GM21825 (cell line): ENCODE data around the gene SERPINA7.
"Not testable (repeated sequence)": the region's sequence is repeated elsewhere in the genome, so short reads cannot be mapped to it uniquely, and the experiment has no call there.

Source experiments
- ATAC-seq: cut with Tn5 transposase; IDR thresholded peaks from one replicate; pipeline ENCODE4 v1.9.1; 2021; ENCODE audit warnings: mild to moderate bottlenecking, moderate library complexity; ENCODE audit not compliant: unreplicated experiment

Gene SERPINA7

DNA sequence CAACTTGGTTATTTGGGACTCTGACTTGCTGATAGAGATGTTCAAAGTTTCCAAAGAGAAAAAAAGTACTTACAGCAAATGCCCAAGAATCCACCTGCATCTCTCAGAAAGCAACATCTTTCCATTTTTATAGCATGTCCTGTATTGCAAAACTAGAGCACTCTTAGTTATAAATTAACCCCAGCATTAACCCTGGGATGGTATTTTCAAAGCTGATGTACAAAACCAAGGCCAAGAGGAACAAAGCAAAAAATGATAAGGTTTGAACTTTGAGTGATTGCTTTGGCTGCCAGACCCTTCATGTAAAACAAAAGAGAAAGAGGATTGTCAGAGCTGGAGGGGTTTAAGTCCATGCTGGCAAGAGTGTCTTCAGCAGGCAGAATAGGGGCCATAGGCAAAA lies at the start of gene SERPINA7:
SERPINA7 (minus strand) TSS at position 103 of the 400 bp plus-strand sequence. CDS start 1,669 bp downstream, outside the sequence.
- ATAC-seq = no peak

DNA sequence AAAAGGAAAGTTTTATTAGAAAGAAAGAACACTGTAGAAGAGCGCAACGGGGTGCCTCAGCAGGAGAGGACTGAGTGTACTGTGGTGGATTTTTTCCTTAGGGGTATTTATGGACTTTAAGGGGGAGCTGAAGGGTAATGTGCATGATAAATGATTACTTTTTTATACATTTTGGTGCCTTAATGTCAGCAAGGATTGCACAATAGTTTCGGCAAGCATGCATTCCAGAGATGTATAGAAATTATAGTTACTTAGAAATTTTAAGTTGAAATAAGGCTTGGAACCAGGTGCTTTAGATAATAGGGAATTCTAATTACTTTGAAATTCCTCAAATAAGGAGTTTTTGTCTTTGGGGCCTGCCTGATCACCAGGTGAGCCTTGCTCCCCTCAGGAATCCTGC lies 30.5 kb upstream of the SERPINA7 start:
- no peak for ATAC-seq

DNA sequence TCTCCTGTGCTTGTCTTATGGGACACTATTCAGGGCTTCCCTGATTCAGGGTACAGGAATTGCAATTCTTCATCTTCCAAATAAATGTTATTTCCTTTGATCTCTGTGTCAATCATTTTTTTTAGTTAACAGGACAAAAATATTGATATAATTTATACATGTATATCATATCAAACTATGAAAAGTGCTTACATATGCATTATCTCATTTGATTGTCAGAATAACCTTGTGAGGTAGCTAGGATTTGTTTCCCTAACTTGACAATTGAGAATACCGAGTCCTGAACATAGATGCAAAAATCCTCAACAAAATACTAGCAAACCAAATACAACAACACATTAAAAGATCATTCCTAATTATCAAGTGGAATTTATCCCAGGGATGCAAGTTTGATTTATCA lies 11.5 kb upstream of the SERPINA7 start:
- ATAC-seq = no peak

DNA sequence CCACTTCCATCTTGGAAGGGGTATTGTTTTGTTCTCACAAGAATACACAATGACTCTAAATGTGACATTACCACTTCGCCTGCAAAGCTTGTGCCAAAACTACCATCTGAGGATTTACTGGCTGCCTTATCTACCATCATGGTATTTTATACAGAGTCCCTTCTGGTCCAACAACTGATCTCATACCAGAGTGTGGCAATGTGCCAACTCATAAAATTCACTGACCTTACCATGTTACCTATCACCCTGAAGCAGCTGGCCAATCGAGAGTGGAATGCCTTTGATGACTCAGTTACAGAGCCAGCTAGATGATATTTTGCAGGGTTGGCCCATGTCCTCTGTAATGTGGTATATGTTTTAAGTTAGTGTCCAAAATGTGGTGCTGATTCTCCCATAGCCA lies 3.8 kb upstream of the SERPINA7 start:
- ATAC-seq = no peak

- no peak for ATAC-seq
Measured at GRCh38 chrX:106040861-106041260, 2.3 kb upstream of the SERPINA7 start.

DNA sequence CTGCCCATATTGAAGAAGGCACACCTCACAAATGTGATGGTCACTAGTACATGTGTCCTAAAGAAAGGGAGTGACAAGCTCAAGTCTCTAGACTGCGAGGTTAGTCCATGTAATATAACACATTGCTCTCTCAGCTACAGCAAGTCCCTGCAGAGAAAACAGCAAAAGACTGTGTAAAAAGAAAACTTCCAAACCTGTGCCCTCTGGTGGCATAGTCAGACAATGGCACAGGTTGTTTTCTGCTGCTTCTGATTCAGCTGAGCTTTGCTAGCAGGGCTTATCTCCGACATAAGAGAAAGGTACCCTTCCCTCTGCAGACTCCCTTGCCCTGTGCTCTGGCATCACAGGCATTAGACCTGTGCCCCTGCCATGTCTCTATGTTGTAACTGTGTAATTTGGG lies 1.4 kb upstream of the SERPINA7 start:
- no peak for ATAC-seq

GRCh38 chrX:106037835-106038473 lies 573 bp downstream of the SERPINA7 start:
- no peak for ATAC-seq

DNA sequence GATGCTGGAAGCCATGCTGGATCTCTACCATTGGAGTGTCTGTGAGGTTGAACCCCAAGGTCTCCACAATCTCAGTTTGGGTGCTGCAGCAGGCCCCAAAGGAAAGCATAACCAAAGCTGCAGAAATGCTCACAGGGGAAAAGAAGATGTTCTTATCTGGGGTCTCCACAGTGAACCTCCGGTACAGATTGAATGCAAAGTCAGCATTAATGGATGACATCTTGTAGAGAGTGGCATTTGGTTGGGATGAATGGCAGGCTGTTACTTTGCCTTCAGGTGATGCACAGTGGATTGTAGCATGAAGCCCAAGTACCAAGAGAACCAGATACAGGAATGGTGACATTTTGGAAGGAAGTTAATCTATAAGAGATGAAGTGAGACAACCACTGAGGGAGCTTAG lies 1.8 kb downstream of the SERPINA7 start:
- no peak for ATAC-seq

GRCh38 chrX:106035064-106035463 lies 3.5 kb downstream of the SERPINA7 start:
- no peak for ATAC-seq

DNA sequence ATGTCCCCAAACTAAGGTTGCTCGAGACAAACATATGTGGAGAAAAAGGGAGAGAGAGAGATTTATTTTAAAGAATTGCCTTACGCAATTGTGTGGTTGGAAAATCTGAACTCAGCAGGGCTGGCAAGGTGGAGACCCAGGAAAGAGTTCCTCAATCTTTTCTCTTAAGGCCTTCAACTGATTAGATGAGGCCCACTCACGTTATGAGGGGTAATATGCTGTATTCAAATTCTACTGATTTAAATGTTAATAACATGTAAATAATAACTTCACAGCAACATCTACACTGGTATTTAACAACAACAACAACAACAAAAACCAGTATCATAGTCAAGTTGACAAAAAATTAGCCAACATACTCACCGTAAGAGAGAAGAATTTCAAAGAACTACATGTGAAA lies 14.6 kb downstream of the SERPINA7 start:
- no peak for ATAC-seq

- ATAC-seq = no peak
Measured at GRCh38 chrX:106022238-106022637, 16.3 kb downstream of the SERPINA7 start.

- ATAC-seq = no peak
Measured at GRCh38 chrX:106014119-106014775, 24.3 kb downstream of the SERPINA7 start.

- no peak for ATAC-seq
Measured at GRCh38 chrX:106009145-106009544, 29.4 kb downstream of the SERPINA7 start.

GRCh38 chrX:106007815-106008214 lies 30.7 kb downstream of the SERPINA7 start:
- no peak for ATAC-seq

GRCh38 chrX:106005684-106006083 lies 32.8 kb downstream of the SERPINA7 start:
- no peak for ATAC-seq

GRCh38 chrX:106000609-106001008 lies 37.9 kb downstream of the SERPINA7 start:
- ATAC-seq = not testable (repeated sequence)

DNA sequence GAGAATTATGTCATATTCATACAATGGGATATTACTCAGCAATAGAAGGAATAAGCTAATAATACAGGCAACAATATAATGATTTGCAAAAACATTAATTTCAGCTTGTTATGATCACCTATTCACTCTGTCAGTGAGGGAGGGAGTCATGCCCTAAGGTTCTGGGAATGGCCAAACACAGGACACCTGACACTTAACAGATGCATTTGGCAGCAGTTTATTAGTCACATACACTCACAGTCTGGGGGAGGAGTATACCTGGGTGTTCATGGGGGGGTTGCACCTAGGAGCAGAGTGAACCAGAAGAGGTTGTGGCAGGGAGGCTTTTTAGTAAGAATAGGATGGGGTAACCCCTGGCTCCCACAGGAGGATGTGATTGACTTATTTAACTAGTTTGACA lies 38.3 kb downstream of the SERPINA7 start:
- no peak for ATAC-seq

DNA sequence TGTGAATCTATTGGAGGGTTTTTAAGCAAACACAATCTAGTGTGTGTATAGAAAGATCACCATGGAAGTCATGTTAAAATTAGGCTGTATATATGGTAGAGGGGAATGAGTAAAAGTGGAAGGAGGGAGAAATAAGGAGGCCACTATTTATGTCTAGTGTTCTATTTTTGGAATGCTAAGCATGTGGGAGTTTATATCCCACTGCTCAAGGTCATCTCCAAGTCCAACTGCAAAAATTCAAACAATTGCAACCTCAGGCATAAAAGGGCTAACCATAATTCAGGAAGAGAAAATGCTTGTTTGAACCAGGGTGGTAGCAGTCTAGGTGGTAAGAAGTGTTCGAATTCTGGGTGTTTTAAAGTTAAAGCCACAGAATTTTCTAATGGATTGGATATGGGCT lies 39.2 kb downstream of the SERPINA7 start:
- ATAC-seq = no peak

DNA sequence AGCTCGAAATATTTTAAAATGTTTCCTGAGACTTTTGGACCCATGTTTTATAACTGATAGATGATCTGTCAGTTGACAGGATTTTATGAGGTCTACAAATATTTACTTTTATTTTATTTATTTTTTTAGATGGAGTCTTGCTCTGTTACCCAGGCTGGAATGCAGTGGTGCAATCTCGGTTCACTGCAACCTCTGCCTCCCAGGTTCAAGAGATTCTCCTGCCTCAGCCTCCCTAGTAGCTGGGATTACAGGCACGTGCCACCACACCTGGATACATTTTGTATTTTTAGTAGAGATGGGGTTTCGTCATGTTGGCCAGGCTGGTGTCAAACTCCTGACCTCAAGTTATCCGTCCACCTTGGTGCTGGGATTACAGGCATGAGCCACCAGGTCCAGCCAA lies 50.0 kb downstream of the SERPINA7 start:
- not testable (repeated sequence) for ATAC-seq
